Breast epithelium (tissue), 3 donors: Measurements from ENCODE around the gene HSD11B2.

Source experiments
- POLR2A ChIP-seq: fragments of 450-650 bp; IDR thresholded peaks from one replicate; pipeline ENCODE4 v1.6.1; 2016; ENCODE audit warnings: antibody characterized with exemption, mild to moderate bottlenecking, moderate library complexity
- POLR2AphosphoS5 ChIP-seq, 3 donors: sonication (generic); formaldehyde crosslinking; IDR thresholded peaks; one replicate each; pipeline ENCODE4 v1.6.1; 2017; ENCODE audit warnings: antibody characterized with exemption in 3 of 3
- TF ChIP-seq, protein P1 (sequence below), 3 donors: fragments of 450-650 bp; IDR thresholded peaks; one replicate each; pipeline ENCODE4 v1.5.1; 2016 to 2017; ENCODE audit warnings: antibody characterized with exemption in 3 of 3, mild to moderate bottlenecking in 3 of 3, moderate library complexity in 3 of 3

DNA sequence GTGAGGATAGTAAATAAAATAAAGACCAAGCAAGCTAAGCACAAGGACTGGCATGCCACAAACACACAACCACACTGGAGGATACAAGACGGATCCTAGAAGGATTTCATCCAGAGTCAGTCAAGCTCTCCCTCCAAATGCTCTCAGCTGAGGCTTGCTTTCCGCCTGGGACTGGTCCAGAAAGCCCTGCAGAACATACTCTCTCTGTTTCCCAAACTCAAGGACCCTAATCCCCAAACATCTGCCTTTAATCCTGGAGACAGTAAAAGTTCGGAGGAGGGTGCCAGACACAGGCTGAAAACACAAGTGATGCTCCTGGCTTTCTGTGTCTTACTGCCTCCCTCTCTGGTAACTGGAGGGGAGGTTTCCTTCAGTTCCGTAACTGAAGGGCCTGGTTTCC lies 5.3 kb upstream of the HSD11B2 start:
- TF ChIP-seq, protein P1, sequence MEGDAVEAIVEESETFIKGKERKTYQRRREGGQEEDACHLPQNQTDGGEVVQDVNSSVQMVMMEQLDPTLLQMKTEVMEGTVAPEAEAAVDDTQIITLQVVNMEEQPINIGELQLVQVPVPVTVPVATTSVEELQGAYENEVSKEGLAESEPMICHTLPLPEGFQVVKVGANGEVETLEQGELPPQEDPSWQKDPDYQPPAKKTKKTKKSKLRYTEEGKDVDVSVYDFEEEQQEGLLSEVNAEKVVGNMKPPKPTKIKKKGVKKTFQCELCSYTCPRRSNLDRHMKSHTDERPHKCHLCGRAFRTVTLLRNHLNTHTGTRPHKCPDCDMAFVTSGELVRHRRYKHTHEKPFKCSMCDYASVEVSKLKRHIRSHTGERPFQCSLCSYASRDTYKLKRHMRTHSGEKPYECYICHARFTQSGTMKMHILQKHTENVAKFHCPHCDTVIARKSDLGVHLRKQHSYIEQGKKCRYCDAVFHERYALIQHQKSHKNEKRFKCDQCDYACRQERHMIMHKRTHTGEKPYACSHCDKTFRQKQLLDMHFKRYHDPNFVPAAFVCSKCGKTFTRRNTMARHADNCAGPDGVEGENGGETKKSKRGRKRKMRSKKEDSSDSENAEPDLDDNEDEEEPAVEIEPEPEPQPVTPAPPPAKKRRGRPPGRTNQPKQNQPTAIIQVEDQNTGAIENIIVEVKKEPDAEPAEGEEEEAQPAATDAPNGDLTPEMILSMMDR (IDR thresholded peaks at IDR 0.05), result no peak
- TF ChIP-seq POLR2A, result no peak
- TF ChIP-seq POLR2AphosphoS5 (IDR thresholded peaks at IDR 0.05), result no peak
